GM12878 (cell line): ENCODE measurements around the gene LRRC3C. TPM values are rescaled to one million over a fixed set of nuclear protein-coding genes. Genes with fewer than 3 reads are reported as not detected.

Experiments
- ETV6 ChIP-seq, 2 experiments: fragments of 450-650 bp in 1 of 2; IDR thresholded peaks in 1 of 2; conservative IDR thresholded peaks in 1 of 2; 2 replicates each; pipeline ENCODE4 v1.6.1; 2014; ENCODE audit warnings: antibody characterized with exemption in 1 of 2, borderline replicate concordance in 1 of 2, low read depth in 1 of 2, mild to moderate bottlenecking in 1 of 2, moderate library complexity in 1 of 2
- MEF2A ChIP-seq: IDR thresholded peaks from 2 replicates; pipeline ENCODE4 v1.6.1; 2011; ENCODE audit warnings: low read depth, mild to moderate bottlenecking, low read length, moderate library complexity; ENCODE audit not compliant: insufficient read depth
- RAD51 ChIP-seq: fragments of 450-650 bp; IDR thresholded peaks from 2 replicates; pipeline ENCODE4 v1.6.1; 2016; ENCODE audit warnings: moderate library complexity, mild to moderate bottlenecking, inconsistent platforms
- SP1 ChIP-seq: IDR thresholded peaks from one replicate; pipeline ENCODE4 v1.6.1; 2011; ENCODE audit warnings: low read depth, low read length
- SUZ12 ChIP-seq: fragments of 200-600 bp; sonication (generic); IDR thresholded peaks from one replicate; pipeline ENCODE4 v1.6.1; 2018; ENCODE audit warnings: antibody characterized with exemption, mild to moderate bottlenecking; ENCODE audit not compliant: unreplicated experiment
- YBX1 ChIP-seq: fragments of 450-650 bp; IDR thresholded peaks from 2 replicates; pipeline ENCODE4 v1.6.1; 2016; ENCODE audit warnings: antibody characterized with exemption
- polyA plus RNA-seq, 11 experiments: library from polyadenylated mRNA; depleted of rRNA in 4 of 11; unstranded in 6 of 11; stranded (reverse) in 5 of 11; fragments of >200 nt; fragmentation: Nextera tagmentation in 4 of 11; fragmentation: Illumina TruSeq in 1 of 11; extraction: Ambion mirVana in 4 of 11; extraction: Trizol in 1 of 11; gene quantifications; 1 replicate in 1 of 11; 2 replicates in 10 of 11; pipeline versions ENCODE4 v1.2.1 to v1.2.3, GENCODE V29; 2011 to 2016; ENCODE audit warnings: inconsistent platforms in 2 of 11, missing spikeins in 2 of 11, low read depth in 1 of 11
- total RNA-seq, 4 experiments: library from RNA; depleted of rRNA in 3 of 4; stranded (reverse); fragments of >200 nt in 3 of 4; fragmentation: Illumina TruSeq in 1 of 4; extraction: Trizol in 1 of 4; gene quantifications; 2 replicates each; pipeline versions ENCODE4 v1.2.1 to v1.2.3, GENCODE V29; 2013 to 2021
- TF ChIP-seq, protein P1 (sequence below): IDR thresholded peaks from 2 replicates; pipeline ENCODE4 v1.6.1; 2012; ENCODE audit warnings: mild to moderate bottlenecking, low read depth, low read length
- TF ChIP-seq, protein P2 (sequence below), 3 experiments: IDR thresholded peaks in 2 of 3; conservative IDR thresholded peaks in 1 of 3; 2 replicates each; pipeline ENCODE4 v1.5.1; 2011; ENCODE audit warnings: low read depth in 3 of 3, low read length in 3 of 3, mild to moderate bottlenecking in 3 of 3, control low read depth in 2 of 3, moderate library complexity in 2 of 3, inconsistent platforms in 1 of 3, mixed read lengths in 1 of 3; ENCODE audit not compliant: control insufficient read depth in 2 of 3, insufficient read depth in 1 of 3; ENCODE audit errors: extremely low read depth in 1 of 3
- TF ChIP-seq, protein P3 (sequence below): fragments of 450-650 bp; IDR thresholded peaks from 2 replicates; pipeline ENCODE4 v1.6.1; 2018; ENCODE audit warnings: borderline replicate concordance, mild to moderate bottlenecking; ENCODE audit not compliant: partially characterized antibody

The LRRC3C gene
- total and polyA plus RNA-seq, 10 of the 15 experiments (the other 5 are each of a cell fraction or from before 2014, with no cell fraction given) = not detected

DNA sequence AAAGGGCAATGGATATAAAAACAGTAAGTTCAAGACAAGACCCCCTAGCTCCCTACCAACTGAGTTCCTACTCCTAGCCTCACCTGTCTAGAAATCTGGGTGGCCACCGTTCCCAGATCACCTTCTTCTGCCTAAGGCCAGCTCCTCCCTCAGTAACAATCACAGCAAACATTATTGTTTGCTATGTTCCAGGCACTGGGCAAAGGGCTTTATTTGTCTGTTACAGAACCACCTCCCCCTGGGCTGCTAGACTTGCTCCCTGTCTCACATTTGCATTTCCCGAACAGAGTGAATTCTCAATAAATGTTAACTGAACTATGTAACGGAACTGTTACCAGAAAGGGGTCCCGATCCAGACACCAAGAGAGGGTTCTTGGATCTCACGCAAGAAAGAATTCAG, 6.8 kb downstream of the LRRC3C start (continued):
- TF ChIP-seq MEF2A = no peak
- TF ChIP-seq, protein P1, sequence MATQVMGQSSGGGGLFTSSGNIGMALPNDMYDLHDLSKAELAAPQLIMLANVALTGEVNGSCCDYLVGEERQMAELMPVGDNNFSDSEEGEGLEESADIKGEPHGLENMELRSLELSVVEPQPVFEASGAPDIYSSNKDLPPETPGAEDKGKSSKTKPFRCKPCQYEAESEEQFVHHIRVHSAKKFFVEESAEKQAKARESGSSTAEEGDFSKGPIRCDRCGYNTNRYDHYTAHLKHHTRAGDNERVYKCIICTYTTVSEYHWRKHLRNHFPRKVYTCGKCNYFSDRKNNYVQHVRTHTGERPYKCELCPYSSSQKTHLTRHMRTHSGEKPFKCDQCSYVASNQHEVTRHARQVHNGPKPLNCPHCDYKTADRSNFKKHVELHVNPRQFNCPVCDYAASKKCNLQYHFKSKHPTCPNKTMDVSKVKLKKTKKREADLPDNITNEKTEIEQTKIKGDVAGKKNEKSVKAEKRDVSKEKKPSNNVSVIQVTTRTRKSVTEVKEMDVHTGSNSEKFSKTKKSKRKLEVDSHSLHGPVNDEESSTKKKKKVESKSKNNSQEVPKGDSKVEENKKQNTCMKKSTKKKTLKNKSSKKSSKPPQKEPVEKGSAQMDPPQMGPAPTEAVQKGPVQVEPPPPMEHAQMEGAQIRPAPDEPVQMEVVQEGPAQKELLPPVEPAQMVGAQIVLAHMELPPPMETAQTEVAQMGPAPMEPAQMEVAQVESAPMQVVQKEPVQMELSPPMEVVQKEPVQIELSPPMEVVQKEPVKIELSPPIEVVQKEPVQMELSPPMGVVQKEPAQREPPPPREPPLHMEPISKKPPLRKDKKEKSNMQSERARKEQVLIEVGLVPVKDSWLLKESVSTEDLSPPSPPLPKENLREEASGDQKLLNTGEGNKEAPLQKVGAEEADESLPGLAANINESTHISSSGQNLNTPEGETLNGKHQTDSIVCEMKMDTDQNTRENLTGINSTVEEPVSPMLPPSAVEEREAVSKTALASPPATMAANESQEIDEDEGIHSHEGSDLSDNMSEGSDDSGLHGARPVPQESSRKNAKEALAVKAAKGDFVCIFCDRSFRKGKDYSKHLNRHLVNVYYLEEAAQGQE = no peak
- no peak for TF ChIP-seq ETV6 (conservative IDR thresholded peaks at IDR 0.05 in 1 of 2, IDR thresholded peaks at IDR 0.05 in 1 of 2; ENCODE audit: borderline replicate concordance in 1 of 2, low read depth in 1 of 2)
- TF ChIP-seq YBX1 = no peak
- TF ChIP-seq, protein P2, sequence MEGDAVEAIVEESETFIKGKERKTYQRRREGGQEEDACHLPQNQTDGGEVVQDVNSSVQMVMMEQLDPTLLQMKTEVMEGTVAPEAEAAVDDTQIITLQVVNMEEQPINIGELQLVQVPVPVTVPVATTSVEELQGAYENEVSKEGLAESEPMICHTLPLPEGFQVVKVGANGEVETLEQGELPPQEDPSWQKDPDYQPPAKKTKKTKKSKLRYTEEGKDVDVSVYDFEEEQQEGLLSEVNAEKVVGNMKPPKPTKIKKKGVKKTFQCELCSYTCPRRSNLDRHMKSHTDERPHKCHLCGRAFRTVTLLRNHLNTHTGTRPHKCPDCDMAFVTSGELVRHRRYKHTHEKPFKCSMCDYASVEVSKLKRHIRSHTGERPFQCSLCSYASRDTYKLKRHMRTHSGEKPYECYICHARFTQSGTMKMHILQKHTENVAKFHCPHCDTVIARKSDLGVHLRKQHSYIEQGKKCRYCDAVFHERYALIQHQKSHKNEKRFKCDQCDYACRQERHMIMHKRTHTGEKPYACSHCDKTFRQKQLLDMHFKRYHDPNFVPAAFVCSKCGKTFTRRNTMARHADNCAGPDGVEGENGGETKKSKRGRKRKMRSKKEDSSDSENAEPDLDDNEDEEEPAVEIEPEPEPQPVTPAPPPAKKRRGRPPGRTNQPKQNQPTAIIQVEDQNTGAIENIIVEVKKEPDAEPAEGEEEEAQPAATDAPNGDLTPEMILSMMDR (IDR thresholded peaks at IDR 0.05 in 2 of 3, conservative IDR thresholded peaks at IDR 0.05 in 1 of 3; ENCODE audit: control insufficient read depth in 2 of 3, extremely low read depth in 1 of 3, insufficient read depth in 1 of 3, low read depth in 3 of 3, low read length in 3 of 3) = no peak
- no peak for TF ChIP-seq RAD51
- no peak for TF ChIP-seq SUZ12
- TF ChIP-seq SP1 = no peak
- TF ChIP-seq, protein P3, sequence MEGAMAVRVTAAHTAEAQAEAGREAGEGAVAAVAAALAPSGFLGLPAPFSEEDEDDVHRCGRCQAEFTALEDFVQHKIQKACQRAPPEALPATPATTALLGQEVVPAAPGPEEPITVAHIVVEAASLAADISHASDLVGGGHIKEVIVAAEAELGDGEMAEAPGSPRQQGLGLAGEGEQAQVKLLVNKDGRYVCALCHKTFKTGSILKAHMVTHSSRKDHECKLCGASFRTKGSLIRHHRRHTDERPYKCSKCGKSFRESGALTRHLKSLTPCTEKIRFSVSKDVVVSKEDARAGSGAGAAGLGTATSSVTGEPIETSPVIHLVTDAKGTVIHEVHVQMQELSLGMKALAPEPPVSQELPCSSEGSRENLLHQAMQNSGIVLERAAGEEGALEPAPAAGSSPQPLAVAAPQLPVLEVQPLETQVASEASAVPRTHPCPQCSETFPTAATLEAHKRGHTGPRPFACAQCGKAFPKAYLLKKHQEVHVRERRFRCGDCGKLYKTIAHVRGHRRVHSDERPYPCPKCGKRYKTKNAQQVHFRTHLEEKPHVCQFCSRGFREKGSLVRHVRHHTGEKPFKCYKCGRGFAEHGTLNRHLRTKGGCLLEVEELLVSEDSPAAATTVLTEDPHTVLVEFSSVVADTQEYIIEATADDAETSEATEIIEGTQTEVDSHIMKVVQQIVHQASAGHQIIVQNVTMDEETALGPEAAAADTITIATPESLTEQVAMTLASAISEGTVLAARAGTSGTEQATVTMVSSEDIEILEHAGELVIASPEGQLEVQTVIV = no peak
